Uterus (tissue), 4 donors: ENCODE measurements around the gene LRP1B. TPM values are rescaled to one million over a fixed set of nuclear protein-coding genes. Genes with fewer than 3 reads are reported as not detected.

Experiments
- DNase-seq, 2 donors: peaks; one replicate each; pipeline ENCODE4 v3.0.0-alpha.2; 2019 to 2020
- H3K27ac ChIP-seq, 2 donors: fragments of 200-600 bp; sonication (generic); 1 replicate in 1 of 2; 2 replicates in 1 of 2; pipeline ENCODE4 v1.5.1; 2016 to 2018
- H3K27me3 ChIP-seq, 2 donors: fragments of 200-600 bp; sonication (generic); one replicate each; pipeline ENCODE4 v1.5.1; 2018 to 2019; ENCODE audit warnings: control low read depth in 1 of 2
- H3K36me3 ChIP-seq, 2 donors: fragments of 200-600 bp; sonication (generic); one replicate each; pipeline ENCODE4 v1.5.1; 2019; ENCODE audit warnings: control low read depth in 1 of 2
- H3K4me1 ChIP-seq, 2 donors: fragments of 200-600 bp; sonication (generic); one replicate each; pipeline ENCODE4 v1.5.1; 2018 to 2019; ENCODE audit warnings: control low read depth in 1 of 2
- H3K4me3 ChIP-seq, 2 donors: fragments of 200-600 bp; sonication (generic); 1 replicate in 1 of 2; 2 replicates in 1 of 2; pipeline ENCODE4 v1.5.1; 2018 to 2019; ENCODE audit warnings: mild to moderate bottlenecking in 1 of 2
- H3K9me3 ChIP-seq, 2 donors: fragments of 200-600 bp; sonication (generic); one replicate each; pipeline ENCODE4 v1.5.1; 2019; ENCODE audit warnings: control low read depth in 1 of 2
- POLR2A ChIP-seq, 2 donors: fragments of 450-650 bp; IDR thresholded peaks; one replicate each; pipeline ENCODE4 v1.6.1; 2016; ENCODE audit warnings: antibody characterized with exemption in 2 of 2, mild to moderate bottlenecking in 1 of 2, moderate library complexity in 1 of 2
- intact Hi-C: fragments of 100-400 bp; cut with DNase I; formaldehyde crosslinking; loops from one replicate; pipeline ENCODE4 v1.15.1; 2023; ENCODE audit warnings: low total_unique reads
- total RNA-seq, 4 donors: library from RNA; depleted of rRNA in 3 of 4; stranded (reverse); fragments of >200 nt in 3 of 4; gene quantifications; one replicate each; pipeline versions ENCODE4 v1.1.0 to v1.2.4, GENCODE V29; 2014 to 2023
- TF ChIP-seq, protein P1 (sequence below), 4 experiments: fragments of 200-600 bp in 2 of 4; fragments of 450-650 bp in 2 of 4; sonication (generic) in 2 of 4; IDR thresholded peaks; one replicate each; pipeline ENCODE4 v1.5.1; 2016 to 2019; ENCODE audit warnings: antibody characterized with exemption in 4 of 4, mild to moderate bottlenecking in 2 of 4, moderate library complexity in 1 of 4
- donor health status: DM: yes; HTN: yes; CAD: no.

LRP1B gene
- total RNA-seq, result 1 to 10 TPM in 1 of 4 donors, under 1 TPM in 2, not detected in 1; 0.29 to 7.3 (median 0.79) TPM

DNA sequence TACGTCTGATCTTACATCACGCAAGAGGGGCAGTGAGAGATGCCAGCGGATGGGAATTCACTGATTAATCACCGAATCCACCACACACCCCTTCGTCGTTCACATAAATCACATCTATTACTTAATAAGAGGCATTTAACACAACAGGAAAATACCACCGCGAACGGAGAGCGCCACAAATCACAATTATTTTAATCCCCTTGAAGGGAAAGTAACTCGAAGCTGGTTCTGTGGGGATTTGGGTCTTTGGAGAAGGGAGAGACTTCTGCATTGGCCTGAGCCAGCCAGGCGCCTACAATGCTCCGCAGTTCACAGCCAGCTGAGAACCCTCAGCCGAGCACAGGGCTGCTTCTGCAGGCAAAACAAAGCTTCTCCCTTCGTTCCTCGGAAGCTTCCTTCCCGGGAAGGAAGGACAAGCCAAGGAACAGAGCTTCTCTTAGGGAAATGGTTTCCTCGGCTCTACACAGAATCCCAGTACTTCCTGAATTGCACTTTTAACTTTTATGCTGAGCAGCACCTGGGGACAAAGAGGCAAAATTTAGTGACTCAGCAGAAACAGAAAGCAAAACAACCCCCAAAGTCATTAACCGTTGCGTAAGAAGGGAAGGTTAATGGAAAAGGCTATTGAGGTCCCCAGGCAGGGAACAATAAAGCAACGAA is at the start of gene LRP1B:
Gene LRP1B (minus strand): TSS at position 7 of the 660 bp plus-strand sequence. CDS start 287 bp downstream, outside the sequence.
- Histone ChIP-seq H3K4me3 (peak within 1 kb of the TSS; percentile 28 to 32), H3K27ac (no peak within 1 kb of the TSS), H3K36me3 (no peaks in the 10 kb centered on the region), H3K27me3 (peaks cover 0 to 8% of the 10 kb centered on the region in 2 donors), H3K9me3 (no peaks in the 10 kb centered on the region), H3K4me1 (no peaks in the 10 kb centered on the region)
- TF ChIP-seq POLR2A (IDR thresholded peaks at IDR 0.05), result no peak
- TF ChIP-seq, protein P1, sequence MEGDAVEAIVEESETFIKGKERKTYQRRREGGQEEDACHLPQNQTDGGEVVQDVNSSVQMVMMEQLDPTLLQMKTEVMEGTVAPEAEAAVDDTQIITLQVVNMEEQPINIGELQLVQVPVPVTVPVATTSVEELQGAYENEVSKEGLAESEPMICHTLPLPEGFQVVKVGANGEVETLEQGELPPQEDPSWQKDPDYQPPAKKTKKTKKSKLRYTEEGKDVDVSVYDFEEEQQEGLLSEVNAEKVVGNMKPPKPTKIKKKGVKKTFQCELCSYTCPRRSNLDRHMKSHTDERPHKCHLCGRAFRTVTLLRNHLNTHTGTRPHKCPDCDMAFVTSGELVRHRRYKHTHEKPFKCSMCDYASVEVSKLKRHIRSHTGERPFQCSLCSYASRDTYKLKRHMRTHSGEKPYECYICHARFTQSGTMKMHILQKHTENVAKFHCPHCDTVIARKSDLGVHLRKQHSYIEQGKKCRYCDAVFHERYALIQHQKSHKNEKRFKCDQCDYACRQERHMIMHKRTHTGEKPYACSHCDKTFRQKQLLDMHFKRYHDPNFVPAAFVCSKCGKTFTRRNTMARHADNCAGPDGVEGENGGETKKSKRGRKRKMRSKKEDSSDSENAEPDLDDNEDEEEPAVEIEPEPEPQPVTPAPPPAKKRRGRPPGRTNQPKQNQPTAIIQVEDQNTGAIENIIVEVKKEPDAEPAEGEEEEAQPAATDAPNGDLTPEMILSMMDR (IDR thresholded peaks at IDR 0.05), result no peak
- peak in 1 of 2 donors; percentile 10 for DNase-seq
- intact Hi-C loops, result no loop called here

DNA sequence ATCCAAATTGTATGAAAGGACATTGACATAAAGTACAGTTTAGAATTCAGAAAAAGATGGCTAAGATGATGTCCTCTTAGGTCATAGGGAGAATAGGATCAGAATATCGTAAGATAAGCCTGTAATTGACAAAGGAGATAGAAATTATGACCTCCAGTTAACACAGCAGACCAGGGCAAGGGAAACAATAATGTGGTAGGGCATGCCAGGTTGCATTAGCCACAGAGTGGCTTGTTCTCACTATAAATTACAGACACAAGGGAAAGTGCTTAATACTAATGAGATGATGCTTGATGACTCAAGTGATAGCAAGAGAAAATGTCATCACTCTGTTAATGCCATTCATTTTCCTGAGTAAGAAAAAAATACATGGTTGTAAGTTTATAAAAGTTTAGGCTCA is 48.9 kb upstream of the LRP1B start:
- H3K4me3 ChIP-seq, result no peak overlapping the region
- intact Hi-C loops, result no loop called here
- H3K27me3 ChIP-seq, result no peaks in the 10 kb centered on the region
- H3K4me1 ChIP-seq, result no peaks in the 10 kb centered on the region
- no peak for DNase-seq
- H3K27ac ChIP-seq, result no peak overlapping the region
- TF ChIP-seq POLR2A (IDR thresholded peaks at IDR 0.05), result no peak
- TF ChIP-seq, protein P1 (IDR thresholded peaks at IDR 0.05), result no peak
- H3K9me3 ChIP-seq, result no peaks in the 10 kb centered on the region
- H3K36me3 ChIP-seq, result no peaks in the 10 kb centered on the region

DNA sequence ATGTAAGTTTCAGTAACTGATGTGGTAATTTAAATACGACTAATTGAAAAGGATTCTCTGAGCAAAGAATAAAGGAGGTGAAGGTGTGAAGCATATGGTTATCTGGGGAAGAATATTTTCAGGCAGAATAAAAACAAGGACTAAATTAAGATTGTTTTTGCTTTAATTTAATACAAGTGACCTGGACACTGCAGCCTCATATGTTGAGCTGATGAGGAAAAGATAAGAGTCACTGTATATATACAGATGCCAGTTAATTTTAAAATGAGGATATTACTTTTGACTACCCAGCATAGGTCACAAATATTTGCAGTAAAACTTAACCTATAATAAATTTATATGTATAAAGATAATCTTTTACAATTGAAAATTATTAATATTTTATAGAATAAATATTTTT is 47.8 kb upstream of the LRP1B start:
- no peak overlapping the region for H3K27ac ChIP-seq
- no peak for DNase-seq
- no peaks in the 10 kb centered on the region for H3K4me1 ChIP-seq
- H3K4me3 ChIP-seq, result no peak overlapping the region
- no peaks in the 10 kb centered on the region for H3K27me3 ChIP-seq
- H3K36me3 ChIP-seq, result no peaks in the 10 kb centered on the region
- no peak for TF ChIP-seq POLR2A (IDR thresholded peaks at IDR 0.05)
- TF ChIP-seq, protein P1 (IDR thresholded peaks at IDR 0.05), result no peak
- no peaks in the 10 kb centered on the region for H3K9me3 ChIP-seq
- intact Hi-C loops, result no loop called here

DNA sequence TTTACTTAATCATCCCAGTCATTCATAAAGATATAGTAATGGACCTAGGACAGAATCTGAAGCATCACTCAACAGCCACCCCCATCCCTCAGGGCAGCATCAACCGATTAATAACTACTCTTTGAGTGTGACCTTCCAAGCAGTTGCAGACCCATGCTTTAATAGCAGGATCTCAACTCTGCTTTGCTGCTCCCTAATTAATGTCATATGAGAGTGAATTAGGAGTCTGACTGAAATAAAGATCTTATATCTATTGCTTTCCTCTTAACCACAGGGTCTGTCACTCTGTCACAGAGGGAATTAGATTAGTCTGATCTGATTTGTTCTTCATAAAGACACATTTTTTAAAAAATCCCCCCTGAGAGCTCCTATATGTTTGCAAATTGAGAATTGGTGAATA is 46.1 kb upstream of the LRP1B start:
- no peak for DNase-seq
- Histone ChIP-seq H3K4me3 (no peak overlapping the region), H3K27ac (no peak overlapping the region), H3K4me1 (no peaks in the 10 kb centered on the region), H3K9me3 (no peaks in the 10 kb centered on the region), H3K27me3 (no peaks in the 10 kb centered on the region), H3K36me3 (no peaks in the 10 kb centered on the region)
- intact Hi-C loops, result no loop called here
- TF ChIP-seq POLR2A (IDR thresholded peaks at IDR 0.05), result no peak
- TF ChIP-seq, protein P1 (IDR thresholded peaks at IDR 0.05), result no peak

DNA sequence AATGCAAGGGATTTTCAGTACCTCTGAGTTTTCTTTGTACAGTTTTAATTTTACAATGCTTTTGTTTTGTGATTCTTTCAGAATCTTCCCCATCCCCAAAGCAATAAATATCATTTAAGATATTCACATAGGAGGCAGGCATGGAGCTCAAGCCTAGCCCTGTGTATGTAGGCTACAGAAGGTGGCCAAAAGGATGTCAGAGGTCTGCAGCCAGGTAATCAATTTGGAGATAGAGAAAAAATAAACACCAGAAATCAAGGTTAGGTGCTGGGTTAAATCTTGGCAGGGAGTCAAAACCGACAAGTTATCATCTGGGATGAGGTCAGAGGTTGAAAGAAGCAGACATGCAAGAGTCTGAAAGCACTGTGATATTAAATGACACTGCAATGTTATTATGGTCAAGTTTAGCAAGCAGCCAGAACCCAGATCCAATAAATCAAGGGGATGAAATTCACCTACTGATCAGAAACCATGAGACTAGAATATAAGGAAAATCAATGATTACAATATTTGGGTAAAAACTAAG is 45.1 kb upstream of the LRP1B start:
- intact Hi-C loops, result no loop called here
- Histone ChIP-seq H3K27me3 (no peaks in the 10 kb centered on the region), H3K4me3 (no peak overlapping the region), H3K9me3 (no peaks in the 10 kb centered on the region), H3K27ac (no peak overlapping the region), H3K36me3 (no peaks in the 10 kb centered on the region), H3K4me1 (no peaks in the 10 kb centered on the region)
- TF ChIP-seq, protein P1 (IDR thresholded peaks at IDR 0.05), result no peak
- TF ChIP-seq POLR2A (IDR thresholded peaks at IDR 0.05), result no peak
- no peak for DNase-seq
